ENCODE results near the gene CDKN2AIPNL.

Gene CDKN2AIPNL

GRCh38 chr5:134445856-134446818 lies 34.5 kb upstream of the CDKN2AIPNL start:
- no peak overlapping the region for H3K4me3 ChIP-seq (replicated peaks; ENCODE audit: low read depth, low read length)
- H3K27me3 ChIP-seq (replicated peaks; ENCODE audit: control insufficient read depth, insufficient read depth, low read length) = no peaks in the 10 kb centered on the region
- DNase-seq (ENCODE audit: extremely low read depth, insufficient read length) = no peak
- no peaks in the 10 kb centered on the region for H3K36me3 ChIP-seq (ENCODE audit: control insufficient read depth, insufficient read depth, low read length)
- TF ChIP-seq CTCF (IDR thresholded peaks at IDR 0.05; ENCODE audit: insufficient read depth, low read length, poor library complexity, severe bottlenecking) = no peak

GRCh38 chr5:134444941-134445471 lies 33.3 kb upstream of the CDKN2AIPNL start:
- no peak overlapping the region for H3K4me3 ChIP-seq (replicated peaks; ENCODE audit: low read depth, low read length)
- DNase-seq (ENCODE audit: extremely low read depth, insufficient read length) = no peak
- no peaks in the 10 kb centered on the region for H3K27me3 ChIP-seq (replicated peaks; ENCODE audit: control insufficient read depth, insufficient read depth, low read length)
- H3K36me3 ChIP-seq (ENCODE audit: control insufficient read depth, insufficient read depth, low read length) = no peaks in the 10 kb centered on the region
- no peak for TF ChIP-seq CTCF (IDR thresholded peaks at IDR 0.05; ENCODE audit: insufficient read depth, low read length, poor library complexity, severe bottlenecking)

- Histone ChIP-seq H3K27me3 (replicated peaks; ENCODE audit: control insufficient read depth, insufficient read depth, low read length) (no peaks in the 10 kb centered on the region), H3K4me3 (replicated peaks; ENCODE audit: low read depth, low read length) (no peak overlapping the region), H3K36me3 (ENCODE audit: control insufficient read depth, insufficient read depth, low read length) (no peaks in the 10 kb centered on the region)
- TF ChIP-seq CTCF (IDR thresholded peaks at IDR 0.05; ENCODE audit: insufficient read depth, low read length, poor library complexity, severe bottlenecking) = no peak
- DNase-seq (ENCODE audit: extremely low read depth, insufficient read length) = no peak
Observed at GRCh38 chr5:134440201-134440755, 28.6 kb upstream of the CDKN2AIPNL start.

GRCh38 chr5:134439210-134439654 lies 27.6 kb upstream of the CDKN2AIPNL start:
- H3K4me3 ChIP-seq (replicated peaks; ENCODE audit: low read depth, low read length) = no peak overlapping the region
- no peak for DNase-seq (ENCODE audit: extremely low read depth, insufficient read length)
- H3K27me3 ChIP-seq (replicated peaks; ENCODE audit: control insufficient read depth, insufficient read depth, low read length) = no peaks in the 10 kb centered on the region
- no peak for TF ChIP-seq CTCF (IDR thresholded peaks at IDR 0.05; ENCODE audit: insufficient read depth, low read length, poor library complexity, severe bottlenecking)
- no peaks in the 10 kb centered on the region for H3K36me3 ChIP-seq (ENCODE audit: control insufficient read depth, insufficient read depth, low read length)

GRCh38 chr5:134438721-134439123 lies 27.0 kb upstream of the CDKN2AIPNL start:
- no peak for DNase-seq (ENCODE audit: extremely low read depth, insufficient read length)
- no peaks in the 10 kb centered on the region for H3K36me3 ChIP-seq (ENCODE audit: control insufficient read depth, insufficient read depth, low read length)
- no peaks in the 10 kb centered on the region for H3K27me3 ChIP-seq (replicated peaks; ENCODE audit: control insufficient read depth, insufficient read depth, low read length)
- no peak for TF ChIP-seq CTCF (IDR thresholded peaks at IDR 0.05; ENCODE audit: insufficient read depth, low read length, poor library complexity, severe bottlenecking)
- H3K4me3 ChIP-seq (replicated peaks; ENCODE audit: low read depth, low read length) = no peak overlapping the region
